NB4 (cell line): Measurements from ENCODE around the gene CYTH1.

Experiments
- DNase-seq: peaks from one replicate; pipeline ENCODE4 v3.0.0; 2010; ENCODE audit warnings: low read depth
- H3K4me3 ChIP-seq: one replicate; pipeline ENCODE4 v1.5.1; 2011; ENCODE audit warnings: mild to moderate bottlenecking, low read depth, low read length, moderate library complexity
- MAX ChIP-seq: IDR thresholded peaks from 2 replicates; pipeline ENCODE4 v1.6.1; 2011; ENCODE audit warnings: low read depth, low read length
- MYC ChIP-seq: IDR thresholded peaks from 2 replicates; pipeline ENCODE4 v1.6.1; 2011; ENCODE audit warnings: low read depth, low read length
- POLR2A ChIP-seq: IDR thresholded peaks from 2 replicates; pipeline ENCODE4 v1.6.1; 2011; ENCODE audit warnings: mild to moderate bottlenecking; ENCODE audit not compliant: insufficient read length; ENCODE audit errors: extremely low read depth
- TF ChIP-seq, protein P1 (sequence below): IDR thresholded peaks from one replicate; pipeline ENCODE4 v1.5.1; 2012; ENCODE audit warnings: low read depth, low read length

CYTH1 gene

GRCh38 chr17:78675836-78676235, 106.2 kb downstream of the CYTH1 start:
- TF ChIP-seq, protein P1, sequence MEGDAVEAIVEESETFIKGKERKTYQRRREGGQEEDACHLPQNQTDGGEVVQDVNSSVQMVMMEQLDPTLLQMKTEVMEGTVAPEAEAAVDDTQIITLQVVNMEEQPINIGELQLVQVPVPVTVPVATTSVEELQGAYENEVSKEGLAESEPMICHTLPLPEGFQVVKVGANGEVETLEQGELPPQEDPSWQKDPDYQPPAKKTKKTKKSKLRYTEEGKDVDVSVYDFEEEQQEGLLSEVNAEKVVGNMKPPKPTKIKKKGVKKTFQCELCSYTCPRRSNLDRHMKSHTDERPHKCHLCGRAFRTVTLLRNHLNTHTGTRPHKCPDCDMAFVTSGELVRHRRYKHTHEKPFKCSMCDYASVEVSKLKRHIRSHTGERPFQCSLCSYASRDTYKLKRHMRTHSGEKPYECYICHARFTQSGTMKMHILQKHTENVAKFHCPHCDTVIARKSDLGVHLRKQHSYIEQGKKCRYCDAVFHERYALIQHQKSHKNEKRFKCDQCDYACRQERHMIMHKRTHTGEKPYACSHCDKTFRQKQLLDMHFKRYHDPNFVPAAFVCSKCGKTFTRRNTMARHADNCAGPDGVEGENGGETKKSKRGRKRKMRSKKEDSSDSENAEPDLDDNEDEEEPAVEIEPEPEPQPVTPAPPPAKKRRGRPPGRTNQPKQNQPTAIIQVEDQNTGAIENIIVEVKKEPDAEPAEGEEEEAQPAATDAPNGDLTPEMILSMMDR, result no peak
- TF ChIP-seq POLR2A (no peak), MYC (no peak), MAX (no peak)
- no peak overlapping the region for H3K4me3 ChIP-seq

DNA sequence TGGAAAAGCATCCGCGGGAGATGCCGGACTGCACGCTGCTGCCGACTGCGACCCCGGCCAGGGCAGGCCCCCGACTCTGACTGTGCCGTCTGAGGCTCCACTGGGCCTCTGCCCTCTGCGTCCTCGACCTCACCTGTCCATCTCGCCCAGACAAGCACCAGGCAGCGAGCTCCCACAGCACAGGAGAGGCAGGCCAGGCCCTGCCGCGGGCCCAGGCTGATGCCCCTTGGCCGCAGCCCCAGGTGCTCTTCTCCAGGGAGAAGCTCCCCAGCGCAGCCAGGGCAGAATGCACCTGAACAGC, 106.8 kb downstream of the CYTH1 start:
- no peak overlapping the region for H3K4me3 ChIP-seq
- DNase-seq, result no peak
- no peak for TF ChIP-seq MYC
- no peak for TF ChIP-seq POLR2A
- TF ChIP-seq, protein P1, result no peak
- TF ChIP-seq MAX, result no peak

More at GRCh38 chr17:78675836-78676235, 106.2 kb downstream of the CYTH1 start:
- no peak for DNase-seq

DNA sequence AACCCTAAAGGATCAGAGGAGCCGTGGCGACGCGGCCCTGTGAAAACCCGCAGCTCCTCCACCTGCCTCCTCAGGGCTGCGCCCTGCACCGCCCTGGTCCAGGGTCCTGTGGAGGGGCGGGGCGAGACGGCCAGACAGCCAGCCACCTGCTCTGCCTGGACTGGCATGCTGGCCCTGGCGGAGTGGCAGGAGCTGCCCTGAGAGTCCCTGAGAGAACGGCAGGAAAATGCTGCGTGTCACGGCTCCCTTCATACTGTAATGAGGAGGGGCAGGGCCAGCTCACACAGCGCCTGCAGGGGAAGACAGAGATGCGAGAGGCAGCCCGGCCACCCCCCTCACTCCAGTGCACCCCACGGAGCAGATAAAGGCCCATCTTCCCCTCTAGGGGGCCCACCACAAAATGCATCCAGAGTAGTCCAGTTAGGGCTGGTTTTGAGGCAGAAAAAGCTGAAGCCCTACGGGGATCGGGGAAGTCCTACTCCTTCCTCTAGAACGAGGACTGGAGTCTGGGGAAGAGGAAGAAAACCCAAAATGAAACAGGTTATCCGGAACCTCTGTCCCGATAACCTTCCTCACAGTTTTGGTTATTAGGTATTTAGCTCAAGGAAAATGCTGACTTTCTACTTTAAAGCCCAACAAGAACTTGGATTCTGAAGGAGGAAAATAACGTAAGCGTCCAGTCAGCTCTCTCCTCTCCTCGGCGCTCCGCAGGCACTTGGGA, 107.3 kb downstream of the CYTH1 start:
- no peak overlapping the region for H3K4me3 ChIP-seq
- TF ChIP-seq, protein P1, result peak; percentile 6
- no peak for TF ChIP-seq MYC
- peak; percentile 8 for DNase-seq

DNA sequence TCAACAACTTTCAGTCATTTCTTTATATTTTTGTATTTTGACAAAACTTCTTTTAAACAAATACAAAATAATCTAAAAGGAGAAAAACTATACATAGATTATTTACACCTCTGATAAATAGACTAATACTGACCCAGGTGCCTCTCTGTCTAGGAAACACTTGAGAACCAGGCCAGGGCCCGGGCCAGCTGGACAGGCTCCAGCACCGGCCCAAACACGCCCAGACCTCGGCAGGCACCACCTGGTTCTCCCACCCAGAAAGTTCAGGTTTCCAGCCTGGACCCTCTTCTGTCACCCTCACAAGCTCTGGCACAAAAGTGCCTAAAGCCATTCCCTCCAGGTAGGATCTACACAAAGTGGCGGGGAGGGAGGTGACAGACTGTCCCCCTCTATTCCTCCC, 107.9 kb downstream of the CYTH1 start:
- TF ChIP-seq MYC, result no peak
- TF ChIP-seq MAX, result no peak
- no peak for TF ChIP-seq POLR2A
- TF ChIP-seq, protein P1, result no peak
- H3K4me3 ChIP-seq, result no peak overlapping the region
- DNase-seq, result no peak

DNA sequence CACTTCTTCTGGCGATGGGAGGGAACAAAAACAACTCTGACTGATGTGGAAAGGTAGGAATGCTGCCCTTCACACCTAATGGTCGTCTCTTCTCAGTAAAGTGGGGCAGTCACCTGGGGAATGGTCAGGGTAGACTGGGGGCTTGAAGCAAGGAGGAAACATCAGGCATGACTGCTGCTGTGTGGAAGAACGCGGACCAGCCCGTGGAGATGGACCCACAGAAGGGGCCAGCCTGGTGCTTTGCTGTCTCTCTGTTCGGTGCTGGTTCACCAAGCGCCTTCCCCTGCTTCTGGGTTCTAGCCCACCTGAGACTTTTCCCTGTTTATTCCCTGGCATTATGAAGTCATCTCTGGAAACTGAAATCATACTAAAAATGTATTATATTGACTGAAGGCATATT, 108.7 kb downstream of the CYTH1 start:
- DNase-seq, result no peak
- no peak overlapping the region for H3K4me3 ChIP-seq
- no peak for TF ChIP-seq MAX

DNA sequence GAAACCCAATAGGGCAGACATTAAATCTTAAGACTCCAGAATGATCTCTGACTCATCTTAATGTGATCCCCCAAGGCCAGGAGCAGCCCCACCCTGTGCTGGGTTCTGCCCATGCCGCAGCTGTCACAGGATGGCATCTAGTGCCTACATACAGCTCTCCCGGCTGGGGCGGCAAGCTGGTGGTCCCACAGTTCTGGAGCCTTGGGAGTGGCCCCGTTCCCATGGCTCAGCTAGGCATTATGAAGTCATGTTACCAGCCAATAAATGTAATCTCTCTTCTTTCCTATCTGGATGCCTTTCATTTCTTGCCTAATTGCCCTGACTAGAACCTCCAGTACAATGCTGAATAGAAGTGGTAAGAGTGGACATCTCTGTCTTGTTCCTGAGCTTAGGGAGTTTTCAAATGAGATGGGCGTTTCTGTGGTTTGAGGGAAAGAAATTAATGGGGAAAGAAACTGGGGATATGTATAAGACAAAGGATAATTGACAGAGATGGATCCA, 109.2 kb downstream of the CYTH1 start:
- no peak for TF ChIP-seq POLR2A
- no peak for TF ChIP-seq MAX
- TF ChIP-seq, protein P1, result no peak
- TF ChIP-seq MYC, result no peak
- DNase-seq, result no peak

More for the DNA sequence above, 109.2 kb downstream of the CYTH1 start:
- no peak overlapping the region for H3K4me3 ChIP-seq
